Thymus (tissue), 11 donors: ENCODE data around the gene SH3BP4. TPM values are rescaled to one million over a fixed set of nuclear protein-coding genes. Genes with fewer than 3 reads are reported as not detected.

Source experiments
- DNase-seq, 9 donors: peaks; one replicate each; pipeline ENCODE4 v3.0.0-alpha.2; 2013; ENCODE audit warnings: low spot score in 9 of 9, low read depth in 6 of 9, missing footprints in 1 of 9
- H3K27ac ChIP-seq, 2 donors: one replicate each; pipeline ENCODE4 v1.5.1; 2013; ENCODE audit warnings: control low read depth in 1 of 2, low read depth in 1 of 2, low read length in 1 of 2, mild to moderate bottlenecking in 1 of 2, moderate library complexity in 1 of 2
- H3K27me3 ChIP-seq, 2 donors: one replicate each; pipeline ENCODE4 v1.5.1; 2013; ENCODE audit warnings: low read length in 1 of 2; ENCODE audit not compliant: control insufficient read depth in 2 of 2, insufficient read depth in 1 of 2
- H3K36me3 ChIP-seq, 2 donors: one replicate each; pipeline ENCODE4 v1.5.1; 2013; ENCODE audit warnings: low read length in 1 of 2, mild to moderate bottlenecking in 1 of 2, moderate library complexity in 1 of 2; ENCODE audit not compliant: control insufficient read depth in 2 of 2, insufficient read depth in 2 of 2
- H3K4me1 ChIP-seq, 2 donors: one replicate each; pipeline ENCODE4 v1.5.1; 2013; ENCODE audit warnings: low read length in 2 of 2; ENCODE audit not compliant: control insufficient read depth in 2 of 2, insufficient read depth in 2 of 2
- H3K4me3 ChIP-seq, 2 donors: one replicate each; pipeline ENCODE4 v1.5.1; 2013; ENCODE audit warnings: low read length in 2 of 2, control low read depth in 1 of 2, mild to moderate bottlenecking in 1 of 2
- H3K9me3 ChIP-seq, 2 donors: one replicate each; pipeline ENCODE4 v1.5.1; 2013; ENCODE audit warnings: low read length in 1 of 2, mild to moderate bottlenecking in 1 of 2; ENCODE audit not compliant: control insufficient read depth in 2 of 2, insufficient read depth in 1 of 2
- WGBS: extraction: QIAGEN DNeasy Blood & Tissue Kit; methylation state at CpG from one replicate; pipeline ENCODE4 v1.1.7; 2013; 5-methylcytosine and 5-hydroxymethylcytosine counted together
- polyA plus RNA-seq: library from polyadenylated mRNA; stranded (reverse); fragments of 200-250 nt; gene quantifications from one replicate; pipeline ENCODE4 v1.2.3, GENCODE V29; 2013
- total RNA-seq: library from RNA; stranded (reverse); fragments of 120-200 nt; gene quantifications from one replicate; pipeline ENCODE4 v1.2.4, GENCODE V29; 2013
- donor health status: healthy.

Gene SH3BP4
- total and polyA plus RNA-seq, 2 donors, result 6.2 to 12.3 TPM

DNA sequence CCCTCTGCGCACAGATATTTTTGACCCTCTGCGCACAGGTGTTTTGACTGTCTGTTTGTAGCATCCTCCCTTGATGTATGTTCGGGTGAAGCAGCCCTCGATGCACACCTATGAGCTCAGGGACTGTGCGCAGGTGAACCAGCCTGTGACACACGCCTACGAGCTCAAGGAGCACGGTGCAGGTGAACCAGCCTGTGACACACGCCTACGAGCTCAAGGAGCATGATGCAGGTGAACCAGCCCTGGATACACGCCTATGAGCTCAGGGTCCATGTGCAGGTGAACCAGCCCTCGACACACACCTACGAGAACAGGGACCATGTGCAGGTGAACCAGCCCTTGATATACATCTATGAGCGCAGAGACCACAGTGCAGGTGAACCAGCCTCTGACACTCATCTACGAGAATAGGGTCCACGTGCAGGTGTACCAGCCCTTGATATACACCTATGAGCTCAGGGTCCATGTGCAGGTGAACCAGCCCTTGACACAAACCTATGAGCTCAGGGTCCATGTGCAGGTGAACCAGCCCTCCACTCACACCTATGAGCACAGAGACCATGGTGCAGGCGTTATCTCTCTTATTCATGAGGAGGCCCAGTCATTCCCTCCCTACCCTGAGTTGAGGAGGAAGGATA lies 33.9 kb downstream of the SH3BP4 start:
- DNase-seq, result no peak
- no peak overlapping the region for H3K27ac ChIP-seq
- no peaks in the 10 kb centered on the region for H3K36me3 ChIP-seq
- no peaks in the 10 kb centered on the region for H3K9me3 ChIP-seq
- no peak overlapping the region for H3K4me3 ChIP-seq
- H3K27me3 ChIP-seq, result peaks cover 0 to 2% of the 10 kb centered on the region in 2 donors
- H3K4me1 ChIP-seq, result peaks cover 0 to 10% of the 10 kb centered on the region in 2 donors
- WGBS, result 98% methylated on average over 17 of the region's 17 CpGs

DNA sequence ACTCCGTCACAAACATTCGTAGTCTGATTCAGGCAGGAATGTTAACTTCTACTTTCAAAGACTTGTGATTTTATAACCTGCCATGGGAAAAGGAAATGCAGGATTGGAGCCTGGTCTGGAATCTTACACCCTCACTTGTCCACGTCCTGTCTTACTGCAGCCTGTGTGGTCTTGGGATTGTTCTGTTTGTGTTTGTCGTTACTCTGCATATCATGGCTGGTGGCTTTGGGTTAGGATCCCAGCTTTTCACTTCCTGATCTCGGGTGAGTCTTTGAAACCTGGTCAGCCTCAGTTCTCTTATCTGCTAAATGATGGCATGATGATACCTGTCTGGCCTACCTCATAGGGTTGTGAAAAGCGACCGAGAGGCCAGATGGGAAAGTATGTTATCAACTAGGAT lies 34.6 kb downstream of the SH3BP4 start:
- 95% methylated on average over 7 of the region's 7 CpGs for WGBS
- no peak overlapping the region for H3K4me3 ChIP-seq
- H3K27ac ChIP-seq, result no peak overlapping the region
- H3K27me3 ChIP-seq, result peaks cover 0 to 2% of the 10 kb centered on the region in 2 donors
- no peaks in the 10 kb centered on the region for H3K9me3 ChIP-seq
- H3K4me1 ChIP-seq, result peaks cover 0 to 7% of the 10 kb centered on the region in 2 donors
- DNase-seq, result no peak
- no peaks in the 10 kb centered on the region for H3K36me3 ChIP-seq

DNA sequence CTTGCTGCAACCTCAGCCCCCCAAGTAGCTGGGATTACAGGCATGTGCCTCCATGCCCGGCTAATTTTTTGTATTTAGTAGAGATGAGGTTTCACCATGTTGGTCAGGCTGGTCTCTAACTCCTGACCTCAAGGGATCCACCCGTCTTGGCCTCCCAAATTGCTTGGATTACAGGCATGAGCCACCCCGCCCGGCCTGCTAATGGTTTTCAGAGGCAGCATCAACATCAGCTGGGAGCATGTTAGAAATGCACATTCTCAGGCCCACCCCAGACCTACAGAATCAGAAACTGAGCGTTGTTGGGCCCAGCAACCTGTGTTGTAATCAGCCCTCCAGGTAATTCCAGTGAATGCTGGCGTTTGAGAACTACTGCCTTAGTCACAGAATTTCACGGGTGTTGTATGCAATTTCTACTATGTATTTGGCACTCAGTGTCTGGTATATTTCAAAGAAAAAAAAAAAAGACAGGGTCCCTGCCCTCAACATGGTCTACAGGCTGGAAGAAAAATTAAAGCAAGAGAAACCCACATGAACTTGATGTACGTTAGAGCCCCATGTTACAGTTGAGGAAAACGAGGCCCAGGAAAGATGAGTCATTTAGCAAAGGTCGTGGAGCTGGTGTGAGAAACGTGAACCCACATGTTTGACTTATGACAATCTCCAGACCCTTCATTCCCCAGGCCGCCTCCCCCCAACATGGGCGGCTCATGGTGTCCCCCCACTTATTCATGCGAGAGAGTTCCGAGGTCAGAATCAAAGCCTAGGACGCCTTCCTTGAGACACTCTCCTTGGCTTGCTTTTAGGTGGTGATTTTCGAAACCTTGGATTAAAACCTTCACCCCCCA lies 35.3 kb downstream of the SH3BP4 start:
- WGBS, result 97% methylated on average over 17 of the region's 17 CpGs
- H3K27me3 ChIP-seq, result peaks cover 0 to 2% of the 10 kb centered on the region in 2 donors
- peaks cover 0 to 3% of the 10 kb centered on the region in 2 donors for H3K4me1 ChIP-seq
- no peaks in the 10 kb centered on the region for H3K36me3 ChIP-seq
- no peaks in the 10 kb centered on the region for H3K9me3 ChIP-seq
- no peak overlapping the region for H3K4me3 ChIP-seq
- H3K27ac ChIP-seq, result no peak overlapping the region
- no peak for DNase-seq

DNA sequence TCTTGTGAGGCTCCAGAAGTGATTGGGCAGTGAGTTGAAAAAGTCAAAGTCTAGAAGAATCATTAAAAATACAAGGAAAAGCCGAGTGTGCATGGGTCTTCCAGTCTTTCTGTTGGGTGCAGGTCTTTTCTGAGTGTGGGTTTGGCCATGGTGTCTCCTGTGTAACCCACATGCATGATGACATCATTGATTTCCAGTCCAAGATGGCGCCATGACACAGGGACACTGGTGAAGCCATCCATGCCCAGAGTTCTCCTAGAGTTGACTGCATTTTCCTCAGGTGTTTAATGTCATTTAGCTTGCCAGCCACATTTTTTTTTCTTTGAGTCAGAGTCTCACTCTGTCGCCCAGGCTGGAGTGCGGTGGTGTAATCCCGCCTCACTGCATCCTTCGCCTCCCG lies 35.9 kb downstream of the SH3BP4 start:
- peaks cover 0 to 2% of the 10 kb centered on the region in 2 donors for H3K27me3 ChIP-seq
- no peak overlapping the region for H3K4me3 ChIP-seq
- H3K4me1 ChIP-seq, result peaks cover 0 to under 1% of the 10 kb centered on the region in 2 donors
- WGBS, result 98% methylated on average over 7 of the region's 7 CpGs
- H3K36me3 ChIP-seq, result no peaks in the 10 kb centered on the region
- no peak overlapping the region for H3K27ac ChIP-seq
- no peaks in the 10 kb centered on the region for H3K9me3 ChIP-seq
- DNase-seq, result no peak

DNA sequence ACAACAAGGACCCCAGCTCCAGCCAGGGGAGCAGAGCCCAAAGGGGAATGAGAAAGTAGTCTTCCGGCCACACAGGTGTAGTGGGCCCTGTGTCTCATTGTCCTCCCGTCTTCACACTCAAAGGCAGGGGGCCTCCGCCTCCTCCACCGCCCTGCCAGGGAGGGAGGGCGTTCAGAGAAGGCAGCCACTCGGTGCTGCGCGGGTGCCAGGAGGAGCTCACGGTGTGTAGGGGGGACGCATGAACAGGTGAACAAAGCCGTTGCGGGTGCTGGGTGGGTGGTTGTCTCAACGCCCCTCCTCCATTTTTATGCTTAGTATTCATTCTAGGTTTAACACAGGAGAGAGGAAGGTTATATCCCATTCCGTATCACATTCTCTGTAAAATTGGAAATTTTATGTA lies 36.7 kb downstream of the SH3BP4 start:
- no peaks in the 10 kb centered on the region for H3K9me3 ChIP-seq
- no peaks in the 10 kb centered on the region for H3K36me3 ChIP-seq
- no peak for DNase-seq
- H3K27ac ChIP-seq, result no peak overlapping the region
- no peak overlapping the region for H3K4me3 ChIP-seq
- peaks cover 4 to 8% of the 10 kb centered on the region in 2 donors for H3K4me1 ChIP-seq
- WGBS, result 98% methylated on average over 14 of the region's 14 CpGs
- peaks cover 0 to 2% of the 10 kb centered on the region in 2 donors for H3K27me3 ChIP-seq

DNA sequence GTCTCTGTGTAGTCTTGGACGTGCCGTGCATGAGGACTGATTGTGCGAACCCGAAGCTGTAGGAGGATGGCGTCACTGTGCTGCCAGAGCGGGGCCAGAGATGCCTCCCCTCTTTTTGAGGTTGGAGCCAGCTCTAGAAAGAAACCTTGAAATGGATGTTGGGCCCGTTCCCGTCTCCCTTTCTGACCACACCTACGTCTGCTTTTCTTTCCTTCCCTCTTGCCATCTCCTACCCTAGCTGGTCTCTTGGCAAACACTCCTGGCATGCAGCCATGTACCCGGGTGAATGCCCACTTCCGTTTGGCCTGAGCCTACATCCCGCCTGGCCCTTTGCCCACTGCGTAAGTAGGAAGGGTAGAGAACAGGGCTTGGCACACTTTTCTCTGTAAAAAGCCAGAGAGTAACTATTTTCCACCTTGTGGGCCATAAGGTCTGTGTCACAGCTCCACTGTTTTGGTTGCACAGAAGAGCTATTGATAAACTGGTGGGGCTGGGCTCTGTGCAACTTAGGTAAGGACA lies 37.4 kb downstream of the SH3BP4 start:
- H3K27ac ChIP-seq, result no peak overlapping the region
- no peaks in the 10 kb centered on the region for H3K9me3 ChIP-seq
- 58% methylated on average over 13 of the region's 13 CpGs for WGBS
- H3K4me3 ChIP-seq, result no peak overlapping the region
- DNase-seq, result no peak
- H3K36me3 ChIP-seq, result no peaks in the 10 kb centered on the region
- H3K27me3 ChIP-seq, result no peaks in the 10 kb centered on the region
- H3K4me1 ChIP-seq, result peaks cover 6 to 15% of the 10 kb centered on the region in 2 donors

DNA sequence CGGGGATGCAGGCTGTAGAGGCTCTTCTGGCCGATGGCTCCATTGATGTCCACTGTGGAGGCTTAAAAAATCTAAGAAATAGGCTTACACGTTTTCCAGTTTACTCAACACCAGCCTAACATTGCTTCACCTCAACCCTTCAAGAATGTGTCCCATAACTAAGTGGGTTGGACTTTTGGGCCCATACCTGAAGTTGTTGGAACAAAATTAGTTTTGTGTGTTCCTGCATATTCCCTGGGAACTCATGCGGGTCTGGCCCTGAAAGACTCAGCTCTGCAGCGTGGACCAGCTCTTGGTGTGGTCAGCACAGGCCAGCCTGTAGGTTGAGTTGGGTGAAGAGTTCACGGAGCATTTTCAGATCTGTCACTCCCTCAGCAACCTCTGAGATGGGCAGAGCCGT lies 38.5 kb downstream of the SH3BP4 start:
- 97% methylated on average over 7 of the region's 7 CpGs for WGBS
- DNase-seq, result no peak
- Histone ChIP-seq H3K4me1 (peaks cover 15 to 26% of the 10 kb centered on the region in 2 donors), H3K27ac (no peak overlapping the region), H3K4me3 (no peak overlapping the region), H3K9me3 (no peaks in the 10 kb centered on the region), H3K36me3 (no peaks in the 10 kb centered on the region), H3K27me3 (no peaks in the 10 kb centered on the region)

DNA sequence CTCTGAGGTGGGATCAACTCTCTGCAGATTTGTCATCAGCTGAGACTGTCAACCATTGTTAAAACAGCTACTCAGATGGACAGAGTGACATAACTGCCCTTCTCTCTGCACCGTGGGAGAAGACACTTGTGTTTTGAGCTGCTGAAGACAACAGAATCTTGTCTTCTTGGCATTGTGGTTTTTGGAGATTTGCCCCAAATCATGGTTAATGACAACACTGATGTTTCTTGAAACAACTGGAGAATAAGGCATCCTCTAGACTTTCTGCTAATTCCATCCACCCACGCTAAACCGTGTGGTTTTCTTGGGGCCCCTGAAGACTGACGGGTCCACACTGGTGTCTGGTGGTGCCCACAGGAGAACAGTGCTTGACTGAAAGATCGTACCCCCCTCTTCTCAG lies 39.5 kb downstream of the SH3BP4 start:
- no peak overlapping the region for H3K27ac ChIP-seq
- no peak for DNase-seq
- H3K36me3 ChIP-seq, result no peaks in the 10 kb centered on the region
- WGBS, result 90% methylated on average over 5 of the region's 5 CpGs
- H3K4me3 ChIP-seq, result no peak overlapping the region
- H3K4me1 ChIP-seq, result peaks cover 15 to 28% of the 10 kb centered on the region in 2 donors
- no peaks in the 10 kb centered on the region for H3K27me3 ChIP-seq
- H3K9me3 ChIP-seq, result no peaks in the 10 kb centered on the region

DNA sequence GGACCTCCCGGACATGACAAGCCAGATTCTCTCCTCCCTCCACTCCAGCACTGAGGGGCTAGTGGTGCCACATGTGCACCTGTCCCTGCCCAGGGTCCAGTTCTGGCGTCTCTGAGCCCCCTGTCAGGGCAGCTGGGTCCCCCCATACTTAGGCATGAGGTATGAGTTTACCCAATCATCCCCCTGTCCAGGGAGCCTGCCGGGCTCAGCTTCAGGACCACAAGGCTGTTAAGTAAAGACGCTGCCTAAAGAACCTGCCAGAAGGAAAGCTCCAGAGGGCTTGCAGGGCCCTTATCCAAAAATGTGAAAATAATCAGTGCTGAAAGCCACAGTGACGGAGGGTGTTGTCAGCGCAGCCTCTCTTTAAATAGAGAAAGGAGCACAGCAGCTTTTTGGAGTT lies 40.0 kb downstream of the SH3BP4 start:
- Histone ChIP-seq H3K27ac (no peak overlapping the region), H3K4me1 (peaks cover 15 to 28% of the 10 kb centered on the region in 2 donors)
- WGBS, result 95% methylated on average over 6 of the region's 6 CpGs

More for the DNA sequence above, 40.0 kb downstream of the SH3BP4 start:
- no peak overlapping the region for H3K4me3 ChIP-seq
- no peaks in the 10 kb centered on the region for H3K27me3 ChIP-seq
- no peak for DNase-seq
- H3K9me3 ChIP-seq, result no peaks in the 10 kb centered on the region
- H3K36me3 ChIP-seq, result no peaks in the 10 kb centered on the region
